H1 (cell line): ENCODE results near the gene PRR36. TPM values are rescaled to one million over a fixed set of nuclear protein-coding genes. Genes with fewer than 3 reads are reported as not detected.

Experiments used
- CTCF ChIA-PET: fragments of 300-600 bp; sonication (Branson Sonifier 250); formaldehyde crosslinking; loops from one replicate; lab custom pipeline; 2021; ENCODE audit not compliant: partially characterized antibody; lab: Charles Lee
- POLR2A ChIA-PET: fragments of 300-600 bp; sonication (Branson Sonifier 250); formaldehyde crosslinking; loops from one replicate; lab custom pipeline; 2021; ENCODE audit warnings: inconsistent platforms; ENCODE audit not compliant: partially characterized antibody; lab: Charles Lee
- DNase-seq, 2 experiments: peaks; one replicate each; pipeline versions ENCODE4 v3.0.0 to v3.0.0-alpha.2; 2010 to 2022; ENCODE audit warnings: low spot score in 2 of 2, low read depth in 1 of 2, mixed read lengths in 1 of 2
- FAIRE-seq: peaks from 2 replicates; lab custom pipeline; 2011; peaks lifted over from hg19 to GRCh38; lab: Jason Lieb, UNC
- H2AFZ ChIP-seq: 2 replicates; pipeline ENCODE4 v1.8.1; 2012; ENCODE audit warnings: low read length, inconsistent platforms
- H2AK5ac ChIP-seq: 2 replicates; pipeline ENCODE4 v1.6.1; 2013; ENCODE audit warnings: low read depth, low read length
- H2BK120ac ChIP-seq: replicated peaks from 2 replicates; pipeline ENCODE3; 2013; ENCODE audit warnings: low read depth, low read length, inconsistent platforms
- H2BK12ac ChIP-seq: 2 replicates; pipeline ENCODE4 v1.6.1; 2013; ENCODE audit warnings: low read depth, low read length
- H2BK15ac ChIP-seq: 2 replicates; pipeline ENCODE4 v1.6.1; 2013; ENCODE audit warnings: low read length
- H2BK20ac ChIP-seq: 2 replicates; pipeline ENCODE4 v1.6.1; 2013; ENCODE audit warnings: low read length
- H2BK5ac ChIP-seq: 2 replicates; pipeline ENCODE4 v1.6.1; 2013; ENCODE audit warnings: low read depth, low read length
- H3K14ac ChIP-seq: 2 replicates; pipeline ENCODE4 v1.6.1; 2013; ENCODE audit warnings: inconsistent platforms; ENCODE audit not compliant: insufficient read length
- H3K18ac ChIP-seq: 2 replicates; pipeline ENCODE4 v1.6.1; 2013; ENCODE audit warnings: low read length; ENCODE audit errors: extremely low read depth
- H3K23ac ChIP-seq: 2 replicates; pipeline ENCODE4 v1.6.1; 2013; ENCODE audit warnings: inconsistent platforms; ENCODE audit not compliant: insufficient read length
- H3K23me2 ChIP-seq: 2 replicates; pipeline ENCODE4 v1.6.1; 2013; ENCODE audit warnings: low read depth, low read length
- H3K27ac ChIP-seq: 2 replicates; pipeline ENCODE4 v1.6.1; 2011; ENCODE audit warnings: low read depth, low read length, inconsistent platforms
- H3K27me3 ChIP-seq, 4 experiments: replicated peaks in 1 of 4; 1 replicate in 1 of 4; 2 replicates in 3 of 4; pipeline versions ENCODE4 v1.6.1 to v1.8.1; 2011 to 2013; ENCODE audit warnings: low read length in 3 of 4, mild to moderate bottlenecking in 3 of 4, inconsistent platforms in 2 of 4, mixed read lengths in 2 of 4, moderate library complexity in 1 of 4; ENCODE audit not compliant: control insufficient read depth in 3 of 4, insufficient read depth in 3 of 4; ENCODE audit errors: extremely low read depth in 1 of 4
- H3K36me3 ChIP-seq, 4 experiments: 2 replicates each; pipeline versions ENCODE4 v1.6.1 to v1.8.1; 2011 to 2013; ENCODE audit warnings: mild to moderate bottlenecking in 4 of 4, low read length in 3 of 4, moderate library complexity in 2 of 4, control low read depth in 1 of 4, inconsistent platforms in 1 of 4; ENCODE audit not compliant: insufficient read depth in 4 of 4, control insufficient read depth in 2 of 4
- H3K4ac ChIP-seq: replicated peaks from 2 replicates; pipeline ENCODE3; 2013; ENCODE audit warnings: low read length, low read depth, mixed read lengths, inconsistent platforms; ENCODE audit not compliant: insufficient read length
- H3K4me1 ChIP-seq, 4 experiments: replicated peaks in 1 of 4; 1 replicate in 1 of 4; 2 replicates in 3 of 4; pipeline versions ENCODE4 v1.6.1 to v1.8.1; 2011 to 2013; ENCODE audit warnings: low read length in 3 of 4, inconsistent platforms in 2 of 4, mixed read lengths in 1 of 4; ENCODE audit not compliant: insufficient read depth in 4 of 4, control insufficient read depth in 3 of 4
- H3K4me2 ChIP-seq, 2 experiments: 2 replicates each; pipeline versions ENCODE4 v1.6.1 to v1.8.1; 2011 to 2013; ENCODE audit warnings: low read depth in 2 of 2, low read length in 2 of 2, control low read depth in 1 of 2, inconsistent platforms in 1 of 2, mild to moderate bottlenecking in 1 of 2; ENCODE audit not compliant: insufficient read depth in 1 of 2
- H3K4me3 ChIP-seq, 4 experiments: fragments of 200-600, 300-600 bp in 1 of 4; sonication (generic), shearing (Covaris generic), sonication (Bioruptor Twin) in 1 of 4; 2 replicates each; pipeline versions ENCODE4 v1.5.1 to v1.8.1; 2011 to 2016; ENCODE audit warnings: low read length in 4 of 4, low read depth in 3 of 4, control low read depth in 2 of 4, inconsistent platforms in 2 of 4, mild to moderate bottlenecking in 2 of 4, mixed read lengths in 1 of 4, moderate library complexity in 1 of 4; ENCODE audit not compliant: insufficient read depth in 2 of 4; ENCODE audit errors: extremely low read depth in 1 of 4
- H3K56ac ChIP-seq: replicated peaks from 2 replicates; pipeline ENCODE3; 2013; ENCODE audit warnings: low read depth, mild to moderate bottlenecking, mixed read lengths, low read length, inconsistent platforms; ENCODE audit not compliant: insufficient read length
- H3K79me1 ChIP-seq: 2 replicates; pipeline ENCODE4 v1.6.1; 2013; ENCODE audit warnings: low read depth, low read length, control low read depth
- H3K79me2 ChIP-seq, 2 experiments: 2 replicates each; pipeline versions ENCODE4 v1.6.1 to v1.8.1; 2012 to 2013; ENCODE audit warnings: low read length in 2 of 2, mild to moderate bottlenecking in 2 of 2, inconsistent platforms in 1 of 2; ENCODE audit not compliant: insufficient read depth in 2 of 2, control insufficient read depth in 1 of 2
- H3K9ac ChIP-seq, 4 experiments: replicated peaks in 1 of 4; 1 replicate in 1 of 4; 2 replicates in 3 of 4; pipeline versions ENCODE4 v1.6.1 to v1.8.1; 2011 to 2013; ENCODE audit warnings: low read depth in 3 of 4, low read length in 3 of 4, control low read depth in 2 of 4, mild to moderate bottlenecking in 2 of 4, moderate library complexity in 2 of 4, inconsistent platforms in 1 of 4; ENCODE audit errors: extremely low read depth in 1 of 4
- H3K9me3 ChIP-seq, 2 experiments: 2 replicates each; pipeline versions ENCODE4 v1.6.1 to v1.8.1; 2012 to 2013; ENCODE audit warnings: mild to moderate bottlenecking in 2 of 2, moderate library complexity in 2 of 2, control low read depth in 1 of 2, inconsistent platforms in 1 of 2, low read depth in 1 of 2, low read length in 1 of 2, mixed read lengths in 1 of 2; ENCODE audit not compliant: insufficient read depth in 2 of 2
- H4K20me1 ChIP-seq, 2 experiments: replicated peaks in 1 of 2; 2 replicates each; pipeline versions ENCODE3 to v1.8.1; 2011 to 2013; ENCODE audit warnings: inconsistent platforms in 2 of 2, low read length in 2 of 2, mild to moderate bottlenecking in 1 of 2; ENCODE audit not compliant: insufficient read depth in 2 of 2, control insufficient read depth in 1 of 2
- H4K5ac ChIP-seq: 2 replicates; pipeline ENCODE4 v1.6.1; 2013; ENCODE audit warnings: low read length, low read depth, mixed read lengths, inconsistent platforms; ENCODE audit not compliant: insufficient read length
- H4K8ac ChIP-seq: 2 replicates; pipeline ENCODE4 v1.8.0; 2013; ENCODE audit warnings: mild to moderate bottlenecking, moderate library complexity, low read length, inconsistent platforms; ENCODE audit not compliant: insufficient read depth; ENCODE audit errors: extremely low read depth
- H4K91ac ChIP-seq: replicated peaks from 2 replicates; pipeline ENCODE3; 2013; ENCODE audit warnings: low read length, mixed read lengths, inconsistent platforms; ENCODE audit not compliant: insufficient read length
- HDAC2 ChIP-seq, 2 experiments: fragments of 300-600 bp in 1 of 2; sonication (generic) in 1 of 2; IDR thresholded peaks; 2 replicates each; pipeline ENCODE4 v1.6.1; 2011 to 2012; ENCODE audit warnings: low read depth in 2 of 2, low read length in 2 of 2, mild to moderate bottlenecking in 2 of 2, moderate library complexity in 2 of 2, borderline replicate concordance in 1 of 2, inconsistent platforms in 1 of 2
- POLR2A ChIP-seq, 2 experiments: IDR thresholded peaks; 1 replicate in 1 of 2; 2 replicates in 1 of 2; pipeline ENCODE4 v1.6.1; 2011; ENCODE audit warnings: low read depth in 2 of 2, low read length in 2 of 2, mild to moderate bottlenecking in 2 of 2; ENCODE audit errors: control extremely low read depth in 1 of 2
- WGBS, 2 experiments: shearing (Covaris generic) in 1 of 2; methylation state at CpG; one replicate each; pipeline versions ENCODE4 v1.1.6 to v1.1.7; 2013 to 2015; ENCODE audit warnings: low lambda C conversion rate in 2 of 2, mixed read lengths in 2 of 2, inconsistent platforms in 1 of 2, low coverage in 1 of 2, missing lambda C conversion rate in 1 of 2; ENCODE audit not compliant: insufficient replicate concordance in 2 of 2, insufficient coverage in 1 of 2, insufficient read length in 1 of 2; ENCODE audit errors: extremely low coverage in 1 of 2, missing lambda C conversion rate in 1 of 2; 5-methylcytosine and 5-hydroxymethylcytosine counted together
- polyA plus RNA-seq, 7 experiments: library from polyadenylated mRNA; depleted of rRNA in 3 of 7; stranded (reverse) in 5 of 7; unstranded in 2 of 7; fragments of >200 nt in 5 of 7; fragments of 200-250 nt in 2 of 7; gene quantifications; 1 replicate in 5 of 7; 2 replicates in 1 of 7; 4 replicates in 1 of 7; pipeline versions ENCODE4 v1.2.1 to v1.2.3, GENCODE V29; 2011 to 2013; ENCODE audit warnings: missing spikeins in 2 of 7, mixed read lengths in 2 of 7
- total RNA-seq: library from RNA; stranded (reverse); fragmentation: NEBNext Ultra II Directional; extraction: Animal tissue kit (Norgen Biotek cat#: 25700); gene quantifications from 2 replicates; pipeline ENCODE4 v1.2.1, GENCODE V29; 2021

Gene PRR36
- total and polyA plus RNA-seq, 2 of the 8 experiments (the other 6 are each of a cell fraction or from before 2014, with no cell fraction given), result 1.6 to 23.9 TPM

DNA sequence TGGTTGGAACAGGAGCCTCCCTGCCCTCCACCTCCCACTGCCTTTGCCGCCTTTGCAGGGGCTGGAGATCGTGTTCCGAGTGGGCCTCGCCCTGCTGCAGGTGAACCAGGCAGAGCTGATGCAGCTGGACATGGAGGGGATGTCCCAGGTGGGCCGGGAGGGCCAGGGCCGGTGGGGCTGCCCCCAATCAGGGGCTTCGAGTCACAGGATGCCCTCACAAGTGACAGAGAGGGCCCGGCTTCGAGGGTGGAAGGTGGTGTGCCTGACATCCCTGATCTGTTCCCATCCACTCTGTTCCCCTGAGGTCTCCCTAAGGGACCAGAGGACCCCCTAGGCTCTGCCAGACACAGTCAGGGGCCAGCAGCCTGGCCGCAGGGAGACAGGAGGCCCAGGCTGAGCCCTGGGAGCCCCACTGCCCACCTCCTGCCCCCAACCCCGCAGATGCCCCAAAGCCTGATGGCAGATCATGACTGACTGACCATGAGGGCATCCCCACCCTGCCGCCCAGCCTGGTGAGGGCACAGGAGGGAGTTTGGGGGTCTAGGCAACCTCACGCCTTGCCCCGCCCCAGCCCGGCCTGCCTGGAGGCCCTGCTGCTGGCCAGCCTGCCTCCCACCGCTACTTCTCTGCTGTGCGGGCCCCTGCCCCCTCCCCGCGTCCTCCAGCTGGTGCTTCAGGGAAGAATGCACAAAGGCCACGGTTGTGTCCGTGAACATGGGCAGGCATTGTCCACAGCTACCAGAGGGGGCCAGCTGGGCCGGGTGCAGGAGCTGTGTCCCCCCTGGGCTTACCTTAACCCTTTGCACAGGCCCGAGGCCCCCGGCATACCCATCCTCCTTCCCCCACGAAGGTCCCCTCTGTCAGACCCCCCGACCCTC, 22.3 kb downstream of the PRR36 start:
- Histone ChIP-seq H3K9me3 (no peaks in the 10 kb centered on the region), H3K79me2 (no peaks in the 10 kb centered on the region), H3K4me3 (no peak overlapping the region), H4K20me1 (peaks cover 0 to 5% of the 10 kb centered on the region in 2 experiments), H2BK5ac (no peak overlapping the region), H3K56ac (no peak overlapping the region), H2AFZ (no peak overlapping the region), H3K36me3 (no peaks in the 10 kb centered on the region), H2BK20ac (no peak overlapping the region), H2BK15ac (no peak overlapping the region), H4K5ac (no peak overlapping the region), H3K79me1 (no peaks in the 10 kb centered on the region), H3K4me2 (no peak overlapping the region), H3K23me2 (0 out of 2 replicates have a peak, but pooled peaks cover 2% of the 10 kb centered on the region), H3K14ac (no peak overlapping the region), H3K4me1 (peaks cover 0 to 9% (median 3%) of the 10 kb centered on the region in 4 experiments; a peak in 5 of 7 replicates)
- ChIA-PET CTCF (interaction anchor here (0.6 to 6.1 kb wide), 30 partner anchors 7 to 1219 kb away, joined by 3 to 37 read pairs (median 4); partner anchors contain the start of genes SNAPC2 and TGFBR3L), POLR2A (interaction anchor here (1.0 to 2.2 kb wide), 3 partner anchors 17 to 49 kb away, joined by 3 to 6 read pairs (median 3); no protein-coding TSS in a partner anchor)
- WGBS, 2 experiments, result 88% methylated on average over 16 of the region's 26 CpGs; no CpG with 5 or more reads in 1 of the 2 experiments
- no peak for DNase-seq
- TF ChIP-seq HDAC2 (IDR thresholded peaks at IDR 0.05; ENCODE audit: borderline replicate concordance in 1 of 2, low read depth in 2 of 2, low read length in 2 of 2), result no peak
- TF ChIP-seq POLR2A (IDR thresholded peaks at IDR 0.05; ENCODE audit: control extremely low read depth in 1 of 2, low read depth in 2 of 2, low read length in 2 of 2), result no peak
- TF ChIP-seq, all 59 proteins: peak for 0
- FAIRE-seq, result no peak
- no peak overlapping the region for H2BK12ac ChIP-seq
- no peak overlapping the region for H3K27ac ChIP-seq
- 0 out of 2 replicates have a peak overlapping the region, but pooled peaks have one; percentile 24 for H2AK5ac ChIP-seq
- no peak overlapping the region for H3K18ac ChIP-seq
- H4K8ac ChIP-seq, result no peak overlapping the region
- H2BK120ac ChIP-seq, result no peak overlapping the region
- H3K27me3 ChIP-seq, result peaks cover 0 to 2% (median 0%) of the 10 kb centered on the region in 4 experiments; a peak in 1 of 7 replicates
- H3K4ac ChIP-seq, result no peak overlapping the region
- H3K23ac ChIP-seq, result no peak overlapping the region
- H4K91ac ChIP-seq, result no peak overlapping the region
- no peak overlapping the region for H3K9ac ChIP-seq
